ENCODE measurements around the gene POFUT1.
"Not testable (repeated sequence)": the region's sequence is repeated elsewhere in the genome, so short reads cannot be mapped to it uniquely, and the experiment has no call there.

Gene POFUT1

DNA sequence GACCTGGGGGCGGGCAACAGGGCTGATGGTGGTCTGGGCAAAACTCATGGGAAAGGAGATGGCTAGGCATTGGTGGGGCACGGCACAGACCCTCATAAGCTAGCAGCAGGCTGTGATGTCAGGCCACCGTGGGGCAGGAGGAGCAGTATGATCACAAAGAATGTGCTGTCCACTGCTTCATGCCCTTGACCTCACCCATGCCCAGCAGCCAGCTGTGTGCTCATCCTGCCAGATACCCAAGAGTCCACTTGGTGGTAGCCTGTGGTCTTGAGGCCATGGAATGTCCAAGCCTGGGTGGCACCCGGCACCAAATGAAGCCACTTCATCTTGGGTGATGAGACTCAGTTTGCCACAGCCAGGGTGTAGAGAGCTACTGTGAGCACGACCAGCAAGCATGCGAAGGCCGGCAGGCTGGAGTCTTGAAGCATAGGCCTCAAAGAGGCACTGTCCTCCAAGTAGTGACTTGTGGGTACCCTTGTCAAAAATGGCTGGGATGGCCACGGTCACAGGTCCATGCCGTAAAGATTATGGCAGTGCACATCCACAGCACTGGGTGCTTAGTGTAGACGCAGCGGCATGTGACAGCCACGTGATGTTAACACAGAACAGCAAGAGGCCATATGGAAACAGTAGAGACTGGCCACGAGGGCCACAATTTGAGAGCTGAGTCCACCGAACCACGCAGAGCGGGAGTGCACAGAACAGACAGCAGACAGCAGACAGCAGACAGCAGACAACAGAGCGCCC lies 19.1 kb upstream of the POFUT1 start:
- no peak overlapping the region for H3K27ac ChIP-seq
- DNase-seq (ENCODE audit: low read depth, low spot score), result no peak

DNA sequence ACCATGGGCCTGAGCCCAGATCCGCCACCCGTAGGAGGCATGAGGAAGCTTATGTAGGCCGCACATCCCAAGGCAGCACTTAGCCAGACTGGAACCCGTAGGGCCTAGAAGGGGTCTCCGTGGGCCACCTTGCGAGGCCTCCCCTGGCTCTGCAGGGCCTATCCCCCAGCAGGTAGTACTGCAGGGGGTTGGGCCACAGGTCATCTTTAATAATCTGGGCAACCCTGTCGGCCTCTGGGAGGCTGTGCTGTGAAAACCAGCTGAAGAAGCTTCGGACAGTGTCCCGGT lies 18.6 kb upstream of the POFUT1 start:
- no peak overlapping the region for H3K27ac ChIP-seq
- DNase-seq (ENCODE audit: low read depth, low spot score), result no peak

DNA sequence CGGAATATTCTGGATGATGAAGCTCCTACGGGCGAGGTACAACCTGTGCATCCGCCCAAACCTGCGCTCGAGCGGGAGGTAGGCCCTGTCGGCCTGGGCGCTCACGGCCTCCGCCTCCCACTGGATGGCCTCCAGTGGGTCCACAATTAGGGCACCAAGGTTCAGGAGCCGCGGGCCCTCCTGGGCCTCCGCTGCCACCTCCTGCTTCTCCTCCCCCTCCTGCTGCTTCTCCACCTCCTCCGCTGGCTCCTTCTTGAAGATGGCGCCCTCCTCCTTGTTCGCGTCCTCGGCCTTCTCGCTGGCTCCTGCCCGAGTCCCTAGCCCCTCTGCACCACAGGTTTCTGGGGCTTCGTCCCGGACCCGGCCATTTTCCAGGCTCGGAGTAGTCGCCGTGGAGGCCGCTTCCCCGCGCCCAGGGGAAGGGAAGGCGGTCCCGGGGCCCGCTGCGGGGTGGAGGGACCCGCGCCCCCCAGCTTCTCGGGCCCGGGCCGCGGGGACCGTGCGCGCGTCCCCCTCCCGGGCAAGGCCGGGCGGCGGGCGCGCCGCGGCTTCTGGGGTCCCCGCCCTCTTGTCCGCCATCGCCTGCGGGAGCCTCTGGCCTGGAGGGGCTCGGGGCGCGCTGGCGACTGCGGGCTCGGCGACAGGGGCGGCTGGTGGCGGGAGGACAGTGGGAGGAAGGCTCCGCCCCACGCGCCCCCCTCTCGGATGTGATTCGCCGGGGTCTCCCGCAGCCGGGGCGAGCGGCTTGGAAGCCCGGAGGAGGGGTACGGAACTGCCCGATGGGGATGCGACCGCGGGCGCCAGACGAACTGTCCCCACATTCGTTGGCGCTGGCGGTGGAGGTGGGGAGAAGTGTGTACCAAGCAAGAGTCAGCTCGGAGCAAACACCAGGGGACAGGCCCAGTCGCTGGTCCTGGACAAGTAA lies 17.7 kb upstream of the POFUT1 start:
- DNase-seq (ENCODE audit: low read depth, low spot score), result no peak
- peak overlapping the region; percentile 52 for H3K27ac ChIP-seq

DNA sequence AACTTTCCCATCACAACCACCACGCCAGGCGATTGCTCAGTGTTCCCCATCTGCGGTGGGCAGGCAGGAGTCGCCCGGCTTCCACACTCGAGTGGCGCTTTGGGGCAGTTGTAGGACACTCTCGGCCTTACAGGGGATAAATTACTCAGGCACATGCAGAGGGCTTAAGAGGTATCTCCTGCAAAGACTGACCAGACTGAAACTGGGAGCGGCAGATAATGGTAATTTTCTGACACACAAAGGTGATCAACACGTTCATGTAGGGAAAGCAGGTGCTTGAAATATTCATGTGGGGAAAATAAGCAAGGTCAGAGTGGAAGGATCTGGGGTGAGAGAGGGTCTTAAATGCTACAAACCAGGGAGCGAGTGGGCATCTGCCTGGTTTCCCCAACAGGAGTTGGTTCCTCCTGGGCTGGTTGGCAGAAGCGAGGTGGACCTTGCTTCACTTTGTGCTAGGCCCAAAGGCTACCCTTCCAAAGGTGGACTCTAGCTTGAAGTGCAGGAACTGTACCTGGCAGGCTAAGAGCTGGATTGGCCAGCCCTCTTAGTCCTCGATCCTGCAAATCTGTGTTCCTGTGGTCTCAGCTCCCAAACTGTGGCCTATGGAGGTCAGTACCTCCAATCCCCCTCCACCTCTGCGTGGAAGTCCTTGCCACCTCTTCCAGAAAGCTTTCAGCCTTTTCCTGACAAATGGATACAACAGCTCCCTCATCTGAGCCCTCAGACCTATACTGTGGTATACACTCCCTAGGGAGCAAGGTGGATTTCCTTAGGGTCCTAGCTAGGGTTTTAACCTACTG lies 16.9 kb upstream of the POFUT1 start:
- no peak for DNase-seq (ENCODE audit: low read depth, low spot score)
- peak overlapping the region; percentile 52 for H3K27ac ChIP-seq

DNA sequence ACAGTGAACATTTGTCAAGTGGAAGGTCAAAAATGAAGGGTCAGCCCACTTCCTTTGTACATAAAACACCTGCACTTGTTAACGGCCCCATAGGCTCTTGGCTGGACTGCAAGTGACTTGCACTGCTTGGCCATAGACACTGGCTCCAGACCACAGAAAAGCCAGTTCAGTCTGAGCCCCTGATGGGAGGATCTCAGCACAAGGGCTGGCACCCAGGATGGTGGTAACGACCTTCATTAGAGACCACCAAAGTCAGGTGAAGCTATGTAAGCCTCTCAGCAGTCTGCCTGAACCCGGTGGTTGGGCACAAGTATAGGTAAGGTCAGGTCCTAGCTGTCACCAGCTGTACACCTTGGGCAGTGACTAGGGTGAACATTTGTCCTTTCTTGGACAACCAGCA lies 16.3 kb upstream of the POFUT1 start:
- DNase-seq (ENCODE audit: low read depth, low spot score), result no peak

DNA sequence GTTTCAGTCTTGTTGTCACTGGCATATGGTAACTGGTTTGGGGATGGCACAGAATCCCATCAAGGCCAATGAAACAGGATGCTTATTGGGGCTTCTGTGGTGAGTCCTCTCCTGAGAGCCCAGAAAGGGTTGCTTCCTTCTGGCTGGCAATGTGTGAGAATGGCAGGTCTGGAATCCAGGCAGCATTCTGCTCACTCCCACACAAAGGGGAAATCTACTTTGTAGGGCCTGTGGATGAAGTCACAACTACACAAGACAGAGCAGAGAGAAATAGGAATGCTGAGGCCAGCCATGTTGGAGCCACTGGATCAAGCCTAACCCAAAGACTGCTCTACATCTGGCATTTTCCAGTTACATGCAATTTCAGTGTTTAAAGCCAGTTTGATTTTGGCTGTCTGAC lies 15.8 kb upstream of the POFUT1 start:
- DNase-seq (ENCODE audit: low read depth, low spot score), result no peak
- H3K27ac ChIP-seq, result peak overlapping the region; percentile 52

More for the DNA sequence above, 16.3 kb upstream of the POFUT1 start:
- peak overlapping the region; percentile 52 for H3K27ac ChIP-seq

DNA sequence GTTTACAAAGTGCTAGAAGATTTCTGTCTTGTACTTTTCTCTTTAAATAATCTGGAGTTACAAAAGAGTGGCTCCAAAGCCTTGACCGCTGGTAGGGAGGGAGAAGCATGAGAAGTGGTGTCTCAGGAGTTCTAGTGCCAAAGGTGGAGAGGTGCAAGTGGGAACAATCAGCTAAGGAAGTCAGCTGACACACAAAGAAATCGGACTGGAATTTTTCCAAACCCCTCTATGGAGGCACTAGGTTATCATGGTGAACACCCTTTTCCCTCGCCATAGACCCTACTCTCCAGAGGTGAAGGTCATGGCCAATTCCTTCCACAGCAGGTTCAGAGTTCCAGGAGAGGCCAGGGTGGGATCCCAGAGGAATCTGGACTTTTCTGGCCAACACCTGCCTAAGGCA lies 15.0 kb upstream of the POFUT1 start:
- no peak overlapping the region for H3K27ac ChIP-seq
- no peak for DNase-seq (ENCODE audit: low read depth, low spot score)

DNA sequence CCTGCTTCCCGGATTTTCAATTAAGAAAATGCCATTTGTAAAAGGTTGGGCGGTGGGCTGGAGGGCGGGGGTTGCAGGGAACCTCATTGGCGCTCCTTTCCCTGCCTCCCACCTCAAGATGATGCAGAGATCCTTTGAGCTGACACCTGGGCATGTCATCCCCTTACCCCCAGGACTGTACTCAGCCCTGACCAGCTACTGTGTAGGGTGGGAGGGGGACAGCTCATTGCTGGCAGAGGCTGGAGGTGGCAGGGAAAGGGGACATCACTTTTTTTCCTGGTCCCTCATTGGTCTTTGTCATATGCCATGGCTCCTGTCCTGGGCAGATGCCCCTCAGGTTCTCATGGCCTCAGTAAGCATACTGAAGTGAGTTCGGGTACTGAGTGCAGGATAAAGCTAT lies 14.3 kb upstream of the POFUT1 start:
- not testable (repeated sequence) for DNase-seq (ENCODE audit: low read depth, low spot score); H3K27ac ChIP-seq

DNA sequence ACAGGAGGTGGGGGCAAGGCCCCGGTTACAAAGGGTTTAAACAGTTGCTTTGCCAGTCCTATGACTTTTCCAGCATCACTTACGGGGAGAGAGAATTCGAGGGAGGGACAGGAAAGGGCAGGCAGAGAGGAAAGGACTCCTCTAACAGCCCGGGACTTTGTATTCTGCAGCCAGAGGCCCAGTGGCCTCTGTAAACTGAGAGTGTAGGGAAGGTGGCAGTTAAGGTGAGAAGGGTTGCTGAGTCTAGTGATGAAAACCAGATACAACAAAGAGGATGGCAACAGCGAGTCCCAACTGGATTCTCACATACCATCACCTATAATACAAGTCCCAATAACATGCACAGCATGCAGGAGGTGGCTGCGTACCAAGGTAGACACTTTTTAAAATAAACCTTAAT lies 13.7 kb upstream of the POFUT1 start:
- H3K27ac ChIP-seq, result no peak overlapping the region
- DNase-seq (ENCODE audit: low read depth, low spot score), result no peak

DNA sequence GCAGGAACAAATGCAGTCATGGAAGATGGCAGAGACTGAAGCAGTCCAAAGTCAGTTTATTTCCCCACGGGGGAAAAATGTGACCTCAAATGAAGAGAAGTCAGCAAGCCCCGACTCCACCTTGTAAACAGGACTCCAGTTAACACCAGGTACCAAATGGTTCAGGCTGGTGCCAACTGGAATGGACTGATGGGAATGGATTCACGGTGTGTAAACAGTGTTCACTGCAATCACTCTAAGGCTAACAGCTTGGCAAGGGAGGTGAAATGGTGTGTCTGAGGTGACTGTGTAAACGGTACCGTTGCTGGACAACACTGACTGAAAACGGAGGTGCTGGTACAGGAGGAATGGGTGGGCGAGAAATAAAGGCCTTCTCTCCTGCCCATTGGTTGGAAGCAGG lies 12.1 kb upstream of the POFUT1 start:
- H3K27ac ChIP-seq, result no peak overlapping the region
- no peak for DNase-seq (ENCODE audit: low read depth, low spot score)

DNA sequence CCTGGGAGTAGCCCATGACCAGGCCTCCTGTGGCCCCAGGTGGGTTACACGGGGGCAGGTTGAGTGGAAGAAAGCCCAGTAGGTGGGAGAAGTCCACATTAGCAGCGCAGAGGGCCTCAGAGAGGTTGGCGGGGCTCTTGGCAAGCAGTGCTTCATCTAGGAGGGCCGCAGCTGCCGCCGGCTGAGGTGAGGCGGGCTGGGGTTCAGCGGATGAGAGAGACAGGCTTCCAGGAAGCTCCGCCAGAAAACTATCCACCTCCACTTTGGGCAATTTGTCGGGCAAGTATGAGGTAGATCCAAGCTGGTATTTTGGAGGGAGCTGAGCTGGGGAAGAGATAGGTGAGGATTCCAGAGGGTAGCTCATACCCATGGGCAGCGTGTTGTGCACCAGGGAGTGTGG lies 11.1 kb upstream of the POFUT1 start:
- not testable (repeated sequence) for DNase-seq (ENCODE audit: low read depth, low spot score); H3K27ac ChIP-seq

DNA sequence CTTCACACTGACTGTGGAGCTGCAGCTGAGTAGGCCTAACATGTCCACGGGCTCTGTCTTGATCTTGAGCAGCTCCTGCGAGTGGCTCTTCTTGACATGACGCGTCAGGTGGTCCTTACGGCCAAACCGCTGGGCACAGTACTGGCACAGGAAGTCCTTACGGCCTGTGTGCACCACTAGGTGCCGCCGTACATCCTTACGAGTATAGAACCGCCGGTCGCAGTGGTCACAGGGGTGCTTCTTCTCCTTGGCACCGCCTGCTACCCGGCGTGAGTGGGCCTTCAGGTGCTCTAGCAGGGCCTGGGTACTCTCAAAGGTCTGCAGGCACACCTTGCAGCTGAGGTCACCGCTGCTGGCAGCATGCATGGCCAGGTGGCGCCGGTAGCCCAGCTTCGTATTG lies 10.5 kb upstream of the POFUT1 start:
- not testable (repeated sequence) for DNase-seq (ENCODE audit: low read depth, low spot score); H3K27ac ChIP-seq

DNA sequence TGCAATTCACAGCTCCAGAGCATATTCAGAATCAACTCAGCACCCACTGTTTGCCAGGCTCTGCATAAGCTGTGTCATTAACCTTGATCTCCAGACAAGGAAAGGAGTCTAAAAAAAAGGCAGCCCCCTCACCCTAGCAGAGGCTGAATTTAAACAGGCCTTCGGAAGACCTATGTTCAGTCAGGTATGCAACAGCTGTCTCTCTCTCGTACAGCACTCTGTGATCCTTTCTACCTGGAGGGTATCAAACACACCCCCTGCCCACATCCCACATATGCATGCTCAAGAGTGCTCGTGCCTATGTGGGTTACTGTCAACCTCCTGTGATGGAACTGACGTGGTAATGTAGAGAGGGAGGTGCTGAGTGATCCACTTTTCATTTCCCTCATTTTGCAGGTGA lies 8.7 kb upstream of the POFUT1 start:
- no peak for DNase-seq (ENCODE audit: low read depth, low spot score)

DNA sequence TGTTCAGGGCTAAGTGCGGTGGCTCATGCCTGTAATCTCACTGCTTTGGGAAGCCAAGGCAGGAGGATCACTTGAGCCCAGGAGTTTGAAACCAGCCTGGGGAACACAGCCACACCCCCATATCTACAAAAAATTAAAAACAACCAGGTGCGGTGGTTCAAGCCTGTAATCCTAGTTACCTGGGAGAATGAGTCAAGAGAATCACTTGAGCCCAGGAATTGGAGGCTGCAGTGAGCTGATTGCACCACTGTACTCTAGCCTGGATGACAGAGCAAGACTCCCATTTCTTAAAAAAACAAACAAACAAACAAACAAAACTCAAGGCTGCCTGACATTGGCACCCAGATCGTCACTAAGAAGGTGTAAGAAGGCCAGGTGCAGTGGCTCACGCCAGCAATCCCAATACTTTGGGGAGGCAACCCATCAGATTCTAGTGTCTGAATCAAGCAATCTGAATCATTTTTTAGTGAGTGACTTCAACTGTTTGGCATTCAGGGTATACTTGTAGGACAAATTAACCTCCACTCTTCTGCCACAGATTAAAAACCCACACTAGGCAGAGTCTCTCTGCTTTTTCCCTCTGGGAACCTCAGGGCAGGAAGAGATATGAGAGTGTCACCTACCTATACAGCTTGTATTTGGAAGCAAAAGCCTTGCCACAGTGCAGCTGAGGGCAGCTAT lies 6.2 kb upstream of the POFUT1 start:
- H3K27ac ChIP-seq, result peak overlapping the region; percentile 98
- no peak for DNase-seq (ENCODE audit: low read depth, low spot score)

More for the DNA sequence above, 8.7 kb upstream of the POFUT1 start:
- H3K27ac ChIP-seq, result no peak overlapping the region

DNA sequence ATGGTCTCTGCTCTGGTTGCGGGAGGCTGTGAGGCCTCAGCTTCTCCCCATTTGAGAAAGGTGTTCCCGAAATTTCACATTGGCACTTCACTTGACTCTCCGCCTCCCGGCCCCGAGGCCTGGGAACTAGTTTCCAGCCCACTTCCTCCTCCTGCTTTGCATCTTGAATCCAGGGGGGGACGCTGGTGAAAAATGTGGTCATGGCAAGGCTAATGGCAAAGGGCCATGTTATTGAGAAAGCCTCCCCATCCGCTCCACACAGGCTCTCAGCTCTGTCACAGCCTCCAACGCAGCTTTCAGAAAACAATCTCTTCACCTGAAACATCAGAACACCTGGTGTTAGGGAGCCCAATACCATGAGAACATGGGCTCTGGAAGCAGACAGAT lies 5.7 kb upstream of the POFUT1 start:
- DNase-seq (ENCODE audit: low read depth, low spot score), result no peak
- H3K27ac ChIP-seq, result peak overlapping the region; percentile 98

DNA sequence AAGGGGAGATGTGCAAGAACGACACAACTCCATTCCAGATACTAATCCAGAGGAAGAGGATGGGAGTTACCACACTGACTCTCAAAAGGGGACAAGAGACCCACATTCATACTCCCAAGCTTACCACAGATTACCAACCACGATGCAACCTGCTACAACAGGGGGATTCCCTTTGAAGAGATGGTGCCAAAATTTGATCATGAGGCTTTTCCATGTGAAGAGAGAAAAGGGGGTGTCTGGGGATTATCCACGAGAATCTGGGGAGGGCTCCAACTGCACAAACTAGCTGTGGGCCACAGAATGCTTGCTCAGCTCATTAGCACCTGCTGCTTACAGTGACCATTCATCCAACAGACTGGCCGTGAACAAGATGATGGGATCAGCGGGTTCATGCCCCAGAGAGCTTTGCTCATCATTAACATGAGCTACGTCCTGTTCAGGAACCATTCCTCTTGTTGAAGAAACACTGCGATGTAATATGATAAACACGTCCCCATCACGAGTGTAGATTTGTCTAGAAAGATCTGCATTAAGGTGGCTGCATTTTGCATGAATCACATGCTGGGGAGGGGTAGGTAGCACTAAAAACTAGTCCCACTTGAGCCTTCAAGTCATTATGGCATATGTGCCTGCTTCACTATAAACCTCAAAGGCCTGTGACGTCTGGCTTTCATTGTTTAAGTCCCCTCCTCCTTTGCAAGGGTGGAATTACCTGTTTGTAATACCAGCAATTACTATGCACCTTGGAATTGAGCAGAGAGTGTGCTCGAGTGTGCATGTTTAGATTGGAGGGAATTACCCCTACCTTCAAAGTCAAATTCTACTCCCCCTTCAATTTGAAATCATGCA lies 4.1 kb upstream of the POFUT1 start:
- peak overlapping the region; percentile 98 for H3K27ac ChIP-seq
- DNase-seq (ENCODE audit: low read depth, low spot score), result peak; percentile 79

DNA sequence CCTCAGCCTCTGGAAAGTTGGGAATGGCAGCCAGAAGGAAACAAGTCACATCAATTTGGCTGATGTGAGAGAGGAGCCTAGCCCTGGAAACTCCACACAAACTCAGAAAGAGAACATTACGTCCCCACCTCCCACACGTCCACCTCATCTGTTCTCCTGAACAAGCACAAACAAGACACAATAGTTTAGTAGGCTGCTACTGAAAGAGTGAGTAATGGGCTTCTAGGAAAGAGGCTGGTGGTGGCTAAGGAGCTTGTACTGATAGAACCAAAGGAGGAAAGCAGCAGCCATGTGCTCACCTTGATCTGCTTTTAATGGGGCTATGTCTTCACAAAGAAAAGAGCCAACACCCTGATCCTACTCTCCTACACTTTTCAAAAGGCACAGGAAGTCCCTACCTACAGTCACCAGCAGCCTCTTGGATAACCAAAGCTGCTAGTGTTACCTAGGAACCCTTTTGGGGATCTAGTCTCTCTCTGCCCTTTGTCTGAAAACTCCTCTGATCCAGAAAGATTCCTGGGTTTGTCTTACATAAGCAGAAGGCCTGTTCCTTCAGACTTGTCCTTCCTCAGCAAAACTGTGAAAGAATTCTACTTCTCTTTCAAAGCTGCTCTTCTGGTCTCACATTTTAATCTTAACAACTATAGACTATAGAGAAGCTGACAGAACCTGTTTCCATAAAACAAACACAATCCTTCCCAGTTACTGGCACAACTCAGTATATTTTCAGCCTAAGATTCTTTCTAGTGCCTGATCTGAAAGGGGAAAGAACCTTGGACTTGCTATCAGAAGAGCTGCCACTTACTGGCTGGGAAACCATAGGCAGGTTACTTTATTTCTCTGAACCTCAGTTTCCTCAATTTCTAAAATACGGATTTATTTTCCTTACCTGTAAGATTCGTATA lies 3.2 kb upstream of the POFUT1 start:
- peak; percentile 83 for DNase-seq (ENCODE audit: low read depth, low spot score)
- H3K27ac ChIP-seq, result peak overlapping the region; percentile 98

DNA sequence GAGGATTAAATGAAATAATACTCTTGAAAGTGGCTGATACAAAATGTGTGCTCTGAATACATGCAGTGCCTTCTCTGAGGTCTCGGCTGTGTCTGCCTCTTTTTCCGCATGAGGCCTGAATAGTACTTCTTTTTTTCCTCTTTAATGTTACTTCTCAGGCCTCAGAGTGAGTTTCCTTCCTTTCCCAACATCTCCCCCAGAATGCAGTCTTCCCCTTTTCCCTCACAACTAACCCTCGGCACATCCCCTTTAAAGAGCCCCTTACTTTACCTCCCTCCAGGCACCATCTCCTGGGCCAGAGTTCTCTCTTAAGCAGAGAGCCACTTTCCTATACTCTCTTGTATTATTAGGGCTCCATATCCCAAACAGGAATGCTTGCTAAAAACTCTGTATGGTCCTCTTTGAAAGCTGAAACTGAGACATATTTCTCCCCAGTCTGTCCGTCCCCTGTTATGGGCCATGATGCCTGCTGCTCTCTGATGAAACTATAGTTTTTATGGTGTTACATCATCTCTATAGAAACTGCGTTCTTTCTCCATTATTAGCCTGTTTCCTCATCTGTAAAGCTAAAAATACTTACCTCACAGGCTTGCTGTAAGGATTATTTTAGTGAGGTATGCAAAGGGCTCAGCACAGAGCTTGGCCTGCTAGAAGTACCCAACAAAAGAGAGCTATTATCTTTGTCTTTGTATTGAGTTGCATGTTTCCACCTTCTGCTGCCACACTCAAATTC lies 2.4 kb upstream of the POFUT1 start:
- peak overlapping the region; percentile 98 for H3K27ac ChIP-seq

More for the DNA sequence above, 2.4 kb upstream of the POFUT1 start:
- DNase-seq (ENCODE audit: low read depth, low spot score), result no peak
